Neural cell (in vitro differentiated cells): Measurements from ENCODE around the gene RAB27A. TPM values are rescaled to one million over a fixed set of nuclear protein-coding genes. Genes with fewer than 3 reads are reported as not detected.

Experiments used
- H2AFZ ChIP-seq: fragments of 200-600, 300-800 bp; sonication (generic), shearing (Covaris generic); 2 replicates; pipeline ENCODE4 v1.6.0; 2014; ENCODE audit warnings: low read depth, mild to moderate bottlenecking, antibody characterized with exemption, low read length, moderate library complexity
- H3F3A ChIP-seq: fragments of 200-600 bp; shearing (Covaris generic); 2 replicates; pipeline ENCODE4 v1.6.1; 2016; ENCODE audit warnings: mild to moderate bottlenecking, moderate library complexity, mixed read lengths, antibody characterized with exemption, low read length; ENCODE audit not compliant: insufficient read depth, poor library complexity, severe bottlenecking
- H3K27ac ChIP-seq: fragments of 200-600, 300-800 bp; sonication (generic), shearing (Covaris generic); 2 replicates; pipeline ENCODE4 v1.5.1; 2014; ENCODE audit warnings: mild to moderate bottlenecking, low read length, moderate library complexity
- H3K27me3 ChIP-seq: fragments of 300-800, 200-600 bp; sonication (generic), shearing (Covaris generic); 2 replicates; pipeline ENCODE4 v1.6.0; 2014; ENCODE audit warnings: mild to moderate bottlenecking, low read depth, low read length, moderate library complexity; ENCODE audit not compliant: insufficient read depth
- H3K36me3 ChIP-seq: fragments of 300-800, 200-600 bp; sonication (generic), shearing (Covaris generic); 2 replicates; pipeline ENCODE4 v1.5.1; 2014; ENCODE audit warnings: mild to moderate bottlenecking, antibody characterized with exemption, low read length, moderate library complexity; ENCODE audit not compliant: insufficient read depth
- H3K4me2 ChIP-seq: fragments of 300-800, 200-600 bp; sonication (generic), shearing (Covaris generic); 2 replicates; pipeline ENCODE4 v1.6.0; 2014; ENCODE audit warnings: mild to moderate bottlenecking, low read length
- H3K4me3 ChIP-seq: fragments of 300-800, 200-600 bp; sonication (generic), shearing (Covaris generic); 2 replicates; pipeline ENCODE4 v1.5.1; 2014; ENCODE audit warnings: mild to moderate bottlenecking, low read length, moderate library complexity
- H3K79me2 ChIP-seq: fragments of 200-600 bp; shearing (Covaris generic); replicated peaks from 2 replicates; pipeline ENCODE4 v1.6.0; 2014; ENCODE audit warnings: mild to moderate bottlenecking, low read length, moderate library complexity; ENCODE audit not compliant: insufficient read depth
- H3K9ac ChIP-seq: fragments of 300-800, 200-600 bp; sonication (generic), shearing (Covaris generic); 2 replicates; pipeline ENCODE4 v1.6.1; 2016; ENCODE audit warnings: mild to moderate bottlenecking, low read length, mixed read lengths
- H3K9me2 ChIP-seq: fragments of 200-600 bp; shearing (Covaris generic); 2 replicates; pipeline ENCODE4 v1.6.1; 2016; ENCODE audit warnings: mild to moderate bottlenecking, low read length, mixed read lengths; ENCODE audit not compliant: insufficient read depth
- H3K9me3 ChIP-seq: fragments of 200-600, 300-800 bp; sonication (generic), shearing (Covaris generic); 2 replicates; pipeline ENCODE4 v1.6.1; 2016; ENCODE audit warnings: mild to moderate bottlenecking, mixed run types, low read length, moderate library complexity, mixed read lengths
- H4K20me1 ChIP-seq: fragments of 200-600 bp; shearing (Covaris generic); 2 replicates; pipeline ENCODE4 v1.6.1; 2016; ENCODE audit warnings: mild to moderate bottlenecking, mixed run types; ENCODE audit not compliant: insufficient read depth
- EP300 ChIP-seq: fragments of 450-650 bp; conservative IDR thresholded peaks from 2 replicates; pipeline ENCODE4 v1.6.1; 2014; ENCODE audit warnings: antibody characterized with exemption, mild to moderate bottlenecking, moderate library complexity; ENCODE audit not compliant: poor library complexity, severe bottlenecking
- EZH2 ChIP-seq: fragments of 200-600, 300-800 bp; shearing (Covaris generic), sonication (generic); IDR thresholded peaks from 2 replicates; pipeline ENCODE4 v1.6.1; 2014; ENCODE audit warnings: antibody characterized with exemption, low read length, borderline replicate concordance, mild to moderate bottlenecking; ENCODE audit not compliant: insufficient read depth, poor library complexity, severe bottlenecking
- MXI1 ChIP-seq: fragments of 450-650 bp; conservative IDR thresholded peaks from 2 replicates; pipeline ENCODE4 v1.6.1; 2014; ENCODE audit warnings: antibody characterized with exemption, mild to moderate bottlenecking; ENCODE audit not compliant: poor library complexity, severe bottlenecking
- POLR2AphosphoS5 ChIP-seq: IDR thresholded peaks from 2 replicates; pipeline ENCODE4 v1.6.1; 2012
- RAD21 ChIP-seq: fragments of 450-650 bp; conservative IDR thresholded peaks from 2 replicates; pipeline ENCODE4 v1.6.1; 2014; ENCODE audit warnings: antibody characterized with exemption, mild to moderate bottlenecking, moderate library complexity
- TAF1 ChIP-seq: IDR thresholded peaks from 2 replicates; pipeline ENCODE4 v1.6.1; 2012; ENCODE audit warnings: low read depth
- polyA plus RNA-seq: library from polyadenylated mRNA; depleted of rRNA; stranded (reverse); fragments of >200 nt; gene quantifications from 2 replicates; pipeline ENCODE4 v1.2.3, GENCODE V29; 2014
- TF ChIP-seq, protein P1 (sequence below): fragments of 450-650 bp; IDR thresholded peaks from 2 replicates; pipeline ENCODE4 v1.5.1; 2014; ENCODE audit warnings: antibody characterized with exemption, mild to moderate bottlenecking, moderate library complexity; ENCODE audit not compliant: poor library complexity, severe bottlenecking
- TF ChIP-seq, protein P2 (sequence below): IDR thresholded peaks from 2 replicates; pipeline ENCODE4 v1.6.1; 2012; ENCODE audit warnings: borderline replicate concordance

RAB27A gene
- polyA plus RNA-seq, 1 donor from 2014 or later, result 3.7 TPM

DNA sequence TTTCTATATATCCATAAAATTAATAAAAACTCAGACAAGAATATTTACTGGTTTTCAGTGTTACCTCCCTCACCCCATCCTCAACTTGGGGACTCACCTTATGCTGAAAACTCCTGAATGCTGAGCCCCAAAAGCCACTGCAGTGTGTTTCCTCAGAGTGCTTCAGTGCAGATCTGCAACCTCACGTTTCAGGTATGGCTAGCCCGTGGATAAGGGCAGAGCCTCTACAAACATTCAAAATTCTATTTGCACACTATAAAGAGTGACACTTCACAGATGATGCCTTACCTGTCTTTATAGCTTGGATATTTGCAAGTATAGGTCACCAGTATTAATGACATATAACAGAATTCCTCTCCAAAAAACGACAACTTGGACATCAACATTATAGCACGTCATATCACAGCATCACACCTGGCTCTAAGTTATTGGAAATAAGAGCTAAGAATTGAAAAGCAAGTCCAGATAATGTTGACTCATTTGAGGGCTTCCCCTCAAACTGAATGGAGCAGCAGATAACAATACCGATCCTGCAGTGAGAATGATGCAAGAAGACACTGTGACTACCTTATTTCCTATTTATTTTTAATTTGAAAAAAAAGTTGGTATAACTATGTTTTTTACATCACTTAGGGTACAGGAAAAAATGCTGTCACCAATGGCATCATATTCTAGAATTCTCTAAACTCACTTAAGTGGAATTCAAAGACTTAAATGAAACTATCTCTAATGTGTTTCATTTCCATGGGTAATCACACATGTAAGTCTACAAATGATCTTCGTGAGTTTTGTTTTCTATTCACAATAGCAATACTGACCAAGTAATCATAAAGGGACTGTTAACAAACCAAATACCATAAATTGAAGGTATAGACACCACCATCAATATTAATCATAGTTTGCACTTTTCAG is 52.1 kb downstream of the RAB27A start:
- H3K9ac ChIP-seq, result no peak overlapping the region
- no peaks in the 10 kb centered on the region for H4K20me1 ChIP-seq
- no peaks in the 10 kb centered on the region for H3K9me3 ChIP-seq
- H3K27me3 ChIP-seq, result no peaks in the 10 kb centered on the region
- H3K4me2 ChIP-seq, result no peak overlapping the region
- no peak overlapping the region for H3K27ac ChIP-seq
- H3K4me3 ChIP-seq, result no peak overlapping the region
- no peaks in the 10 kb centered on the region for H3F3A ChIP-seq
- no peaks in the 10 kb centered on the region for H3K36me3 ChIP-seq
- no peak overlapping the region for H2AFZ ChIP-seq
- H3K9me2 ChIP-seq, result no peaks in the 10 kb centered on the region
- H3K79me2 ChIP-seq, result no peaks in the 10 kb centered on the region
- TF ChIP-seq EZH2, result no peak

DNA sequence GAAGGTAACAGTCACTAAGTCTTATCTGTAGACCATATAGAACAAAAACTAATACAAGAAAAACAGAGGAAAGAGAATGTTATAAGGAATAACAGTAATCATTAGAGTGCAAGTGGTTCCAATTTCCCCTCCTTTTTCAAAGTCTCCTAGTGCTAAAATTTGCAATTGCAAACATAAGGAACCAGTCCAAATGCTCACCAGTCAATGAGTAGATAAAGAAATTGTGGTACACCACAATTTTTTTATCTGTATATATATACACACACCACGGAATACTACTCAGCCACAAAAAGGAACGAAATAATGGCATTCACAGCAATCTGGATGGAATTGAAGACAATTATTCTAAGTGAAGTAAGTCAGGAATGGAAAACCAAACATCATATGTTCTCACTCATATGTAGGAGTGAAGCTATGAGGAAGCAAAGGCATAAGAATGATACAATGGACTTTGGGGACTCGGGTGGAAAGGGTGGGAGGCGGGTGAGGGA is 54.0 kb downstream of the RAB27A start:
- no peaks in the 10 kb centered on the region for H3K9me3 ChIP-seq
- H3K9me2 ChIP-seq, result no peaks in the 10 kb centered on the region
- no peak for TF ChIP-seq MXI1
- no peak for TF ChIP-seq TAF1
- TF ChIP-seq, protein P1, sequence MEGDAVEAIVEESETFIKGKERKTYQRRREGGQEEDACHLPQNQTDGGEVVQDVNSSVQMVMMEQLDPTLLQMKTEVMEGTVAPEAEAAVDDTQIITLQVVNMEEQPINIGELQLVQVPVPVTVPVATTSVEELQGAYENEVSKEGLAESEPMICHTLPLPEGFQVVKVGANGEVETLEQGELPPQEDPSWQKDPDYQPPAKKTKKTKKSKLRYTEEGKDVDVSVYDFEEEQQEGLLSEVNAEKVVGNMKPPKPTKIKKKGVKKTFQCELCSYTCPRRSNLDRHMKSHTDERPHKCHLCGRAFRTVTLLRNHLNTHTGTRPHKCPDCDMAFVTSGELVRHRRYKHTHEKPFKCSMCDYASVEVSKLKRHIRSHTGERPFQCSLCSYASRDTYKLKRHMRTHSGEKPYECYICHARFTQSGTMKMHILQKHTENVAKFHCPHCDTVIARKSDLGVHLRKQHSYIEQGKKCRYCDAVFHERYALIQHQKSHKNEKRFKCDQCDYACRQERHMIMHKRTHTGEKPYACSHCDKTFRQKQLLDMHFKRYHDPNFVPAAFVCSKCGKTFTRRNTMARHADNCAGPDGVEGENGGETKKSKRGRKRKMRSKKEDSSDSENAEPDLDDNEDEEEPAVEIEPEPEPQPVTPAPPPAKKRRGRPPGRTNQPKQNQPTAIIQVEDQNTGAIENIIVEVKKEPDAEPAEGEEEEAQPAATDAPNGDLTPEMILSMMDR, result no peak
- TF ChIP-seq EP300, result no peak
- no peak for TF ChIP-seq EZH2
- TF ChIP-seq, protein P2, sequence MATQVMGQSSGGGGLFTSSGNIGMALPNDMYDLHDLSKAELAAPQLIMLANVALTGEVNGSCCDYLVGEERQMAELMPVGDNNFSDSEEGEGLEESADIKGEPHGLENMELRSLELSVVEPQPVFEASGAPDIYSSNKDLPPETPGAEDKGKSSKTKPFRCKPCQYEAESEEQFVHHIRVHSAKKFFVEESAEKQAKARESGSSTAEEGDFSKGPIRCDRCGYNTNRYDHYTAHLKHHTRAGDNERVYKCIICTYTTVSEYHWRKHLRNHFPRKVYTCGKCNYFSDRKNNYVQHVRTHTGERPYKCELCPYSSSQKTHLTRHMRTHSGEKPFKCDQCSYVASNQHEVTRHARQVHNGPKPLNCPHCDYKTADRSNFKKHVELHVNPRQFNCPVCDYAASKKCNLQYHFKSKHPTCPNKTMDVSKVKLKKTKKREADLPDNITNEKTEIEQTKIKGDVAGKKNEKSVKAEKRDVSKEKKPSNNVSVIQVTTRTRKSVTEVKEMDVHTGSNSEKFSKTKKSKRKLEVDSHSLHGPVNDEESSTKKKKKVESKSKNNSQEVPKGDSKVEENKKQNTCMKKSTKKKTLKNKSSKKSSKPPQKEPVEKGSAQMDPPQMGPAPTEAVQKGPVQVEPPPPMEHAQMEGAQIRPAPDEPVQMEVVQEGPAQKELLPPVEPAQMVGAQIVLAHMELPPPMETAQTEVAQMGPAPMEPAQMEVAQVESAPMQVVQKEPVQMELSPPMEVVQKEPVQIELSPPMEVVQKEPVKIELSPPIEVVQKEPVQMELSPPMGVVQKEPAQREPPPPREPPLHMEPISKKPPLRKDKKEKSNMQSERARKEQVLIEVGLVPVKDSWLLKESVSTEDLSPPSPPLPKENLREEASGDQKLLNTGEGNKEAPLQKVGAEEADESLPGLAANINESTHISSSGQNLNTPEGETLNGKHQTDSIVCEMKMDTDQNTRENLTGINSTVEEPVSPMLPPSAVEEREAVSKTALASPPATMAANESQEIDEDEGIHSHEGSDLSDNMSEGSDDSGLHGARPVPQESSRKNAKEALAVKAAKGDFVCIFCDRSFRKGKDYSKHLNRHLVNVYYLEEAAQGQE, result no peak
- TF ChIP-seq POLR2AphosphoS5, result no peak
- no peak for TF ChIP-seq RAD21
- no peaks in the 10 kb centered on the region for H3K79me2 ChIP-seq
- H3K27ac ChIP-seq, result no peak overlapping the region
- H2AFZ ChIP-seq, result no peak overlapping the region
- no peaks in the 10 kb centered on the region for H3K36me3 ChIP-seq
- H3F3A ChIP-seq, result no peaks in the 10 kb centered on the region
- H3K9ac ChIP-seq, result no peak overlapping the region
- no peak overlapping the region for H3K4me3 ChIP-seq
- H3K27me3 ChIP-seq, result no peaks in the 10 kb centered on the region
- no peaks in the 10 kb centered on the region for H4K20me1 ChIP-seq
- no peak overlapping the region for H3K4me2 ChIP-seq
